Naive thymus-derived CD4-positive, alpha-beta T cell (primary cell): Measurements from ENCODE around the gene RPTOR. TPM values are rescaled to one million over a fixed set of nuclear protein-coding genes. Genes with fewer than 3 reads are reported as not detected.
A peak's percentile ranks its signal among the peaks of the same experiment; 100 is the strongest.
"Not testable (repeated sequence)": the region's sequence is repeated elsewhere in the genome, so short reads cannot be mapped to it uniquely, and the experiment has no call there.

Source experiments
- ATAC-seq: fragments of 150-1000 bp; cut with Tn5 transposase; 2 replicates; pipeline ENCODE4 v1.10.0; 2021; ENCODE audit warnings: mild to moderate bottlenecking, moderate library complexity
- CTCF ChIA-PET: fragments of 350-600 bp; sonication (Branson Sonifier 250); formaldehyde crosslinking; loops from one replicate; lab custom pipeline; 2021; ENCODE audit warnings: antibody characterized with exemption; lab: Charles Lee
- POLR2A ChIA-PET: fragments of 350-600 bp; sonication (Branson Sonifier 250); formaldehyde crosslinking; loops from one replicate; lab custom pipeline; 2021; ENCODE audit warnings: antibody characterized with exemption, inconsistent platforms; lab: Charles Lee
- DNase-seq, 9 donors: peaks; one replicate each; pipeline versions ENCODE4 v3.0.0 to v3.0.0-alpha.2; 2020 to 2022; ENCODE audit warnings: mixed read lengths in 1 of 9
- H3K27ac ChIP-seq: one replicate; pipeline ENCODE4 v1.7.0; 2013; ENCODE audit warnings: mild to moderate bottlenecking, low read depth, low read length, moderate library complexity
- H3K27me3 ChIP-seq, 2 donors: one replicate each; pipeline ENCODE4 v1.7.0; 2013; ENCODE audit warnings: low read length in 2 of 2, mild to moderate bottlenecking in 2 of 2, moderate library complexity in 2 of 2; ENCODE audit not compliant: control insufficient read depth in 2 of 2, insufficient read depth in 2 of 2
- H3K36me3 ChIP-seq, 3 experiments: 1 replicate in 2 of 3; 2 replicates in 1 of 3; pipeline ENCODE4 v1.7.0; 2013; ENCODE audit warnings: low read length in 3 of 3, mild to moderate bottlenecking in 3 of 3, moderate library complexity in 1 of 3; ENCODE audit not compliant: insufficient read depth in 3 of 3, control insufficient read depth in 2 of 3
- H3K4me1 ChIP-seq, 2 donors: one replicate each; pipeline ENCODE4 v1.7.0; 2013; ENCODE audit warnings: low read length in 2 of 2, mild to moderate bottlenecking in 2 of 2, moderate library complexity in 1 of 2; ENCODE audit not compliant: control insufficient read depth in 2 of 2, insufficient read depth in 2 of 2
- H3K4me3 ChIP-seq: 2 replicates; pipeline ENCODE4 v1.7.0; 2013; ENCODE audit warnings: mild to moderate bottlenecking, low read length
- H3K9me3 ChIP-seq, 3 experiments: 1 replicate in 2 of 3; 2 replicates in 1 of 3; pipeline ENCODE4 v1.7.0; 2013; ENCODE audit warnings: low read length in 3 of 3; ENCODE audit not compliant: control insufficient read depth in 2 of 3
- H3K27ac Mint-ChIP-seq, 9 donors: one replicate each; pipeline ENCODE4 v1.8.0; 2020 to 2022; ENCODE audit warnings: mixed read lengths in 9 of 9, mild to moderate bottlenecking in 8 of 9, moderate library complexity in 5 of 9, inconsistent platforms in 2 of 9
- H3K27me3 Mint-ChIP-seq, 5 donors: one replicate each; pipeline ENCODE4 v1.8.0; 2021 to 2022; ENCODE audit warnings: mixed read lengths in 5 of 5, mild to moderate bottlenecking in 1 of 5
- H3K36me3 Mint-ChIP-seq, 5 donors: one replicate each; pipeline ENCODE4 v1.8.0; 2020 to 2022; ENCODE audit warnings: mixed read lengths in 5 of 5, mild to moderate bottlenecking in 3 of 5, inconsistent platforms in 1 of 5
- H3K4me1 Mint-ChIP-seq, 7 donors: one replicate each; pipeline ENCODE4 v1.8.0; 2020 to 2022; ENCODE audit warnings: mixed read lengths in 7 of 7, mild to moderate bottlenecking in 3 of 7, inconsistent platforms in 1 of 7
- H3K4me3 Mint-ChIP-seq, 10 donors: one replicate each; pipeline ENCODE4 v1.8.0; 2020 to 2022; ENCODE audit warnings: mild to moderate bottlenecking in 10 of 10, mixed read lengths in 10 of 10, moderate library complexity in 6 of 10, inconsistent platforms in 2 of 10
- H3K9me3 Mint-ChIP-seq, 11 donors: one replicate each; pipeline ENCODE4 v1.8.0; 2020 to 2022; ENCODE audit warnings: mixed read lengths in 11 of 11, mild to moderate bottlenecking in 4 of 11, inconsistent platforms in 1 of 11, moderate library complexity in 1 of 11
- intact Hi-C, 2 donors: fragments of 100-400 bp; cut with micrococcal nuclease; formaldehyde crosslinking; loops; one replicate each; pipeline ENCODE4 v1.15.1; 2023
- polyA plus RNA-seq, 2 donors: library from polyadenylated mRNA; unstranded; fragments of 300-500 nt; fragmentation: Illumina TruSeq; gene quantifications; one replicate each; pipeline ENCODE4 v1.2.3, GENCODE V29; 2021
- total RNA-seq, 6 experiments: library from RNA in 5 of 6; stranded (reverse) in 5 of 6; gene quantifications; 1 replicate in 5 of 6; 2 replicates in 1 of 6; pipeline ENCODE4 v1.2.3 and lab custom pipeline; 2021 to 2026

Gene RPTOR
- total and polyA plus RNA-seq, 7 experiments from 2014 or later, result 10.9 to 89.8 (median 59.9) TPM

GRCh38 chr17:80873307-80873951, 328.8 kb downstream of the RPTOR start:
- H3K36me3 ChIP-seq, result peaks cover 0 to 5% (median 0%) of the 10 kb centered on the region in 3 experiments
- Mint-ChIP-seq H3K9me3 (no peaks in the 10 kb centered on the region), H3K27me3 (no peaks in the 10 kb centered on the region), H3K4me1 (peaks cover 57 to 84% (median 78%) of the 10 kb centered on the region in 7 donors), H3K4me3 (peak overlapping the region in 6 of 10 donors; percentile 8 to 81 (median 51)), H3K36me3 (peaks cover 0 to 41% (median 10%) of the 10 kb centered on the region in 5 donors), H3K27ac (peak overlapping the region in 4 of 9 donors; percentile 3 to 75 (median 58))
- no peak overlapping the region for H3K27ac ChIP-seq
- ChIA-PET CTCF (interaction anchor here (0.6 to 0.9 kb wide), 3 partner anchors 65 to 716 kb away, joined by 3 to 4 read pairs (median 3); no protein-coding TSS in a partner anchor), POLR2A (no interaction called here)
- H3K4me1 ChIP-seq, result peaks cover 21 to 55% of the 10 kb centered on the region in 2 donors
- ATAC-seq (peak; percentile 68), DNase-seq (no peak)
- H3K27me3 ChIP-seq, result no peaks in the 10 kb centered on the region
- intact Hi-C loops, result loop anchor here in 1 of 2 donors (5.0 kb wide), 1 partner anchor 91 kb away; no protein-coding TSS in a partner anchor
- no peaks in the 10 kb centered on the region for H3K9me3 ChIP-seq
- no peak overlapping the region for H3K4me3 ChIP-seq

DNA sequence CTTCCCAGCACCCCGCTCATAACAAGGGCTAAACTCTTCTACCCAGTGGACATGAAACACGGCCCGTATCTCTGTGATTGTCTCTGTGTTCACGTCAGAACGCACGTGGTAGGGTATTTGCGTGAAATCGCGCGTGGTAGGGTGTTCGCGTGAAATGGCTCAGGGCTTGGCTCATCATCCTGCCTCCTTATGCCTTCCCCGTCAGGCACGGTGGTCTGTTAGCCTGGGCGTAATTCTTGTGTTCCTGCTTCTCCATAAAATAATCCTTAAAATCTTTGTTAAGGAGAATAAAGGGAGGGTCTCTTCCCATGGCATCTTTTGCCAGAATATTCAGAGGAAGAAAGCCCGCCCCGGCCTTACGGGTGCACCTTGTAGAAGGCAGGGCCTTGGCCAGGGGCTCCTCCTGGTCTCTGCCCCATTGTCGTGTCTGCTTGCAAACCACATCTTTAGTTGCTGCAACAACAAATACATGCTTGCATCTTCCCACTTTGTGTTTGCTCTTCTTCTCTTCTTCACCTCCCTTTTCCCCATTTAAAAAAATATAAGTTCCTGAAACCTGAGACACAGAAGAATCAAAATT, 330.3 kb downstream of the RPTOR start:
- no peak for DNase-seq
- no peaks in the 10 kb centered on the region for H3K9me3 Mint-ChIP-seq
- peaks cover 0 to 42% (median 10%) of the 10 kb centered on the region in 5 donors for H3K36me3 Mint-ChIP-seq
- no peaks in the 10 kb centered on the region for H3K9me3 ChIP-seq
- H3K4me3 Mint-ChIP-seq, result peak overlapping the region in 4 of 10 donors; percentile 13 to 39 (median 15)
- no peaks in the 10 kb centered on the region for H3K27me3 ChIP-seq
- H3K27me3 Mint-ChIP-seq, result no peaks in the 10 kb centered on the region
- ChIA-PET CTCF (no interaction called here), POLR2A (no interaction called here)
- H3K27ac Mint-ChIP-seq, result peak overlapping the region in 2 of 9 donors; percentile 40 to 80
- H3K36me3 ChIP-seq, result peaks cover 0 to 10% (median 0%) of the 10 kb centered on the region in 3 experiments
- H3K27ac ChIP-seq, result no peak overlapping the region
- intact Hi-C loops, result loop anchor here in 1 of 2 donors (5.0 kb wide), 1 partner anchor 93 kb away; no protein-coding TSS in a partner anchor
- no peak overlapping the region for H3K4me3 ChIP-seq
- ATAC-seq, result no peak
- peaks cover 51 to 75% (median 67%) of the 10 kb centered on the region in 7 donors for H3K4me1 Mint-ChIP-seq
- peaks cover 21 to 55% of the 10 kb centered on the region in 2 donors for H3K4me1 ChIP-seq

DNA sequence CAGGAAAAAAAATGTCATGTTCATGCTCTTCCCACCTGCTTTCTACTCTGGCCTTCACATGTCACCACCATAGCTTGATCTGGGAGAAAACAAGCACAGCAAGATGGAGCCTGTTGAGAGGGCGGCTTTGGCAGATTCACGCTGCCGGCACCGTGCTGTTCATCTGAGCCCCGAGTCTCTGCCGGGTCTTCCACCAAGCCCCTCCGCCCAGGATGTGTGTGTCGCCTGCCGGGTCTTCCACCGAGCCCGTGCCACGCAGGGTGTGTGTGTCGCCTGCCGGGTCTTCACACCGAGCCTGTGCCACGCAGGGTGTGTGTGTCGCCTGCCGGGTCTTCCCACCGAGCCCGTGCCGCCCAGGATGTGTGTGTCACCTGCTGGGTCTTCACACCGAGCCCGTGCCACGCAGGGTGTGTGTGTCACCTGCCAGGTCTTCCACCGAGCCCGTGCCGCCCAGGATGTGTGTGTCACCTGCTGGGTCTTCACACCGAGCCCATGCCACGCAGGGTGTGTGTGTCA, 330.9 kb downstream of the RPTOR start:
- ATAC-seq, H3K27me3 ChIP-seq, H3K27ac ChIP-seq, CTCF ChIA-PET, H3K27me3 Mint-ChIP-seq, H3K4me3 ChIP-seq, H3K9me3 Mint-ChIP-seq, POLR2A ChIA-PET, intact Hi-C loops, H3K9me3 ChIP-seq, DNase-seq: not testable (repeated sequence)
- Histone ChIP-seq H3K4me1 (peaks cover 21 to 50% of the 10 kb centered on the region in 2 donors), H3K36me3 (peaks cover 0 to 16% (median 0%) of the 10 kb centered on the region in 3 experiments)
- Mint-ChIP-seq H3K4me3 (peak overlapping the region in 2 of 10 donors; percentile 17 to 39), H3K36me3 (peaks cover 0 to 43% (median 11%) of the 10 kb centered on the region in 5 donors), H3K4me1 (peaks cover 45 to 71% (median 61%) of the 10 kb centered on the region in 7 donors), H3K27ac (peak overlapping the region in 1 of 9 donors; percentile 80)

- intact Hi-C loops, H3K9me3 ChIP-seq, ATAC-seq, CTCF ChIA-PET, H3K27me3 ChIP-seq, H3K27me3 Mint-ChIP-seq, H3K27ac ChIP-seq, DNase-seq, H3K9me3 Mint-ChIP-seq: not testable (repeated sequence)
- Mint-ChIP-seq H3K4me1 (peaks cover 37 to 61% (median 51%) of the 10 kb centered on the region in 7 donors), H3K36me3 (peaks cover 0 to 47% (median 18%) of the 10 kb centered on the region in 5 donors), H3K4me3 (peak overlapping the region in 8 of 10 donors; percentile 71 to 96 (median 81)), H3K27ac (peak overlapping the region in 7 of 9 donors; percentile 63 to 99 (median 90))
- POLR2A ChIA-PET, result interaction anchor here (1.0 to 1.7 kb wide), 3 partner anchors 8 to 29 kb away, joined by 4 to 6 read pairs (median 4); no protein-coding TSS in a partner anchor
- Histone ChIP-seq H3K4me1 (peaks cover 21 to 41% of the 10 kb centered on the region in 2 donors), H3K36me3 (peaks cover 0 to 25% (median 5%) of the 10 kb centered on the region in 3 experiments), H3K4me3 (peak overlapping the region; percentile 22)
These were observed 331.9 kb downstream of the RPTOR start for GRCh38 chr17:80876456-80876949.

- intact Hi-C loops, result loop anchor here (1.0 kb wide), 3 partner anchors 14 to 44 kb away; no protein-coding TSS in a partner anchor
- Mint-ChIP-seq H3K4me3 (peak overlapping the region; percentile 70 to 96 (median 79)), H3K36me3 (peaks cover 5 to 52% (median 24%) of the 10 kb centered on the region in 5 donors), H3K4me1 (peaks cover 31 to 55% (median 45%) of the 10 kb centered on the region in 7 donors), H3K9me3 (no peaks in the 10 kb centered on the region), H3K27ac (peak overlapping the region; percentile 20 to 99 (median 86)), H3K27me3 (no peaks in the 10 kb centered on the region)
- Histone ChIP-seq H3K27me3 (no peaks in the 10 kb centered on the region), H3K4me3 (peak overlapping the region; percentile 22), H3K4me1 (peaks cover 15 to 35% of the 10 kb centered on the region in 2 donors), H3K9me3 (no peaks in the 10 kb centered on the region), H3K36me3 (peaks cover 0 to 30% (median 6%) of the 10 kb centered on the region in 3 experiments), H3K27ac (peak overlapping the region; percentile 5)
- CTCF ChIA-PET, result interaction anchor here (1.2 kb wide), 1 partner anchor 16 kb away, joined by 5 read pairs; no protein-coding TSS in a partner anchor
- ATAC-seq (peak; percentile 46), DNase-seq (peak in 6 of 9 donors; percentile 18 to 68 (median 36))
- POLR2A ChIA-PET, result interaction anchor here (1.0 to 1.7 kb wide), 4 partner anchors 9 to 29 kb away, joined by 4 to 6 read pairs (median 4); no protein-coding TSS in a partner anchor
These were observed 332.5 kb downstream of the RPTOR start for GRCh38 chr17:80876950-80877728.
